GM18909 (cell line): ENCODE data around the gene ADORA3.
A peak's percentile ranks its signal among the peaks of the same experiment; 100 is the strongest.

Experiments
- ATAC-seq: cut with Tn5 transposase; IDR thresholded peaks from one replicate; pipeline ENCODE4 v1.9.1; 2021; ENCODE audit warnings: mild to moderate bottlenecking; ENCODE audit not compliant: unreplicated experiment, poor library complexity

The ADORA3 gene

DNA sequence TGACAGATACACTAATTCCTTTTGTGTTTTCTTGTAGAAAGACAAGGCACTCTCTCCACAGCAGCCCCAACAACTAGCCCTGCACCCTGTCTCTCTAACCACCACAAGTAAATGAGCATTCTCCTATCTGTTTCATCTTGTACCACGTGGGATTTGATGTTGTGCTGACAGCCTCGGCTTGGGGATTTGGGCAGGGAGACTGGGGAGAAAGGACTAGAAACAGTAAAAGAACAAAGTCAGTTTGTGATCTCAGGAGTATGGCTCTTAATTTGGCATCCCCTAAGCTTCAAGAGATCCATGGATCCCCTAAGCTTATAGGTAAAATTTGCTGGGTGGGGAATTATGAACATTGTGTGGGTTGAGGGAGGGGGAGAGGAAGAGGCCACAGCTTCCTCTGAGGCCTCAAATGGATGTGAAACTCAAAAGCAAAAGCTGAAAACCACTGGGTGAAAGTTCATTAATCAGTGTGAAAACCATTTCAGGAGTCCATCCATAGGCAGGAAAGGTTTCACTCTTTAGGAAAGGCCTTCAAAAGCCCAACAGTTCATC lies 26.6 kb downstream of the ADORA3 start:
- ATAC-seq: peak; percentile 72

DNA sequence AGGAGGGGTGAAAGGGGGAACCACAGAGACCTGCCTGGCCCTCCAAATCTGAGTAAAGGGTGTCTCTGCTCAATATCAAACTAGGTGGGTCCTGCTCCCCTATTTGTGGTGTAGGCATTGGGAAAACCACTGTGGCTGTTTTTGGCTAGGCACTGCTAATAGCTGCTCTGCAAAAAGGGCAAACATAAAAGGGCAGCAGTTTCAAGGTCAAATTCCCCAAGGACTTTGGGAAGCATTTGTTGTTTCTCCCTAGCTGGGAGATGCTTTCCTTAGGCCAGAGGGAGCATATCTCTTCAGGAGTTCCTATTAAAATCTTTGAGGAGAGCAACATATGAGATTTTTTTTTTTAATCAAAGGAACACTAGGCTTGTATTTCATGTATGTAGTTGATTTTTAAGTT lies 27.2 kb downstream of the ADORA3 start:
- no peak for ATAC-seq

DNA sequence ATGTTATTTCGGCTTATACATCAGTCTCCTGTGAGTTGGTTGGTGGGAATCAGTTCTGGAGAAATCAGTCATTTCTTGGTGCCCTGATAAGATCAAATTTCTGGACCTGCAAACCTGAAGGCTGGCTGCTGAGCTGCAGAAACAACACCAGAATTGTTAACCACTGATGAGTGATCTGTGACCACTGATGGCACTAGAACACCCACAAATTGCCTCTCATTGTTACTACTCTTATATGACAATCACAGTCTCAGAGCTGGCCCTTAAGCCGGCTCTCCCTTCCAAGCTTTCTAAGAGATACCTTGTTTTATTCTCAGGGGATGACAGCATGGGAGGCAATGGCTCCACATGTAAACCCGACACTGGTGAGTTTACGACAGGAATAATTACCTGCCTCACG lies 27.7 kb downstream of the ADORA3 start:
- peak; percentile 53 for ATAC-seq

DNA sequence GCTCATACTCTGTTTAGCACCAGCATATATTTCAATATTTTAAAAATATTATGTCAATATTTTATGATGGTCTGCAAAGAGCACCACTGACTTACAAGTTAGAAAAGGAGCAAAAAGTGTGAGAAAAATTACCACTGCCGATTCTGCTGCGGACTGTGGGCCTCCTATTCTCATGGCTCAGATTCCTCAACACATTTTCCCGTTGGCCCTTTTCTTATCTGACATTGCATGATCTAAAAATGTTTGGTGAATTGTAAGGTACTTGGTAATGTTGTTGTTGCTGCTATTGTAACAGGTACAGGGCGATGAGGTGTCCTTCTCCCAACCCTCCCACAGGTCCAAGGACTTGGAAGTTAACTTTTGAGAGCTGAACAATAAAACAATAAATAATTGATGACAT lies 28.9 kb downstream of the ADORA3 start:
- ATAC-seq: no peak

DNA sequence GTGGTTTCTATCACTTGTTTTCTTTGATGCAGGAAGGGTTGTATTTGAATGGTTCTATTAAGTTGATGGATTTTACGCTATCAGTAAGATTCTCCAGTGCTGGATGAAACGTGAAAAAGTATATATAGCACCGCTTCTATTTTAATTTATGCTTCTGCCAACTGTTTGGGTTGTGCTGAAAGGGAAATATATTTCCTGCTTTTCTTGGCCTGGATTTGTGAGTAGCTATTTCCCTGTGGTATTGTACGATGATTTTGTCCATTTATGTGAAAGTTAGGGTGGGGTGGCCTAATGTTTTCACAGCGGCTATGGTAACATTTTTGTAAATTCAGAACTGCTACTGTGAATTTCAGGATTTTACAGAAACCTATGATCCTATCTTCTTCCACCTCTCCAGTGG lies 29.3 kb downstream of the ADORA3 start:
- ATAC-seq: no peak

DNA sequence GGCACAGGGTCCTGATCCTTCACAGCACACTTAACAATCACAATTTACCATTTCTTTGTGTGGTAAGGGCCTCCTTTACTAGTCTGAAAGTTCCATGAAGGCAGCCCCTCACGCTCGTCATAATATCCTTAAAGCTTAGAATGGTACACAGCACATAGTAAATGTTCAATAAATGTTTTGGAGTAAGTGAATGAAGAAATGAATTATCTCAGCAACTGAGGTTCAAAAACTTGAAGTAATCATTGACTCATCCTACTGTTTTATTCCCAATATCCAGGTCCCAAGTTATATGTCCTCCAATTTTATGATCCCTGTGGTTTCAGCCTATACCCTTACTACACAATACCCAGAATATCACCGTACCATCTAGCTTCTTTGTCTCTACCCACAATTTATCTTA lies 31.9 kb downstream of the ADORA3 start:
- ATAC-seq: no peak

DNA sequence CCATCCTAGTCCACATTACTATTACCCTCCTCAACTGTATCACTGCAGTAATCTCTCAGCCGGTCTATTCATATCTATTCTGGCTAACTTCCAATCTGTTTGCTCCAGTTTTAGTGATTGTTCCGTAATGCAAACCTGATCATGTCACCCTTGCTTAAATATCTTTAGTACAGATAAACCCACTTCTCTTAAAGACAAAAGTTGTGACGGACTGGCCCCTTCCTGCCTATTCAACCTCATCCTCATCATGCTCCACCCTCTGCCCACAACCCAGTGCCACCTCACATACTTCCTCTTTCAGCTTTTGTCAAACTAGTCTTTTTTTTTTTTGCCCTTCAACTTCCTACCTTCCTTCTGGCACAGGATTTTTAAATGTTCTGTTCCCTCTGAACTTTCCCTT lies 32.4 kb downstream of the ADORA3 start:
- ATAC-seq: peak; percentile 59

DNA sequence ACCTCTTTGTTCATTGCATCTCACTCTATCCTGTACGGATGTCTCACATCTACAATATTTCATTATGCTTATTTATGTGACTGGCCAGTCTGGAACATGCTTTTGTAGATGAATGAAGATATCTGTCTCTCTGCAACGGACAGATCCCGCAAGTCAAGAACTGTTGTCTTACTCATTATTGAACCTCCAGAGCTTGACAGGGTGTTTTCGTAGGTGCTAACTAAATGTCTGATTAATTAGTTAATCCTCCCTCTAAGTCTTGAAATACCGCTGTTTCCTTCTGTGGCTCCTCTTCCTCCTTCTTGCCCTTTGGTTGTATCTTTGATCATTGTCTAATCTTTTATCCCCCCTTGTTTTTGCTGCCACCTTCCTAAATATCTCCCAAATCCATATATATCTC lies 32.8 kb downstream of the ADORA3 start:
- ATAC-seq: no peak

DNA sequence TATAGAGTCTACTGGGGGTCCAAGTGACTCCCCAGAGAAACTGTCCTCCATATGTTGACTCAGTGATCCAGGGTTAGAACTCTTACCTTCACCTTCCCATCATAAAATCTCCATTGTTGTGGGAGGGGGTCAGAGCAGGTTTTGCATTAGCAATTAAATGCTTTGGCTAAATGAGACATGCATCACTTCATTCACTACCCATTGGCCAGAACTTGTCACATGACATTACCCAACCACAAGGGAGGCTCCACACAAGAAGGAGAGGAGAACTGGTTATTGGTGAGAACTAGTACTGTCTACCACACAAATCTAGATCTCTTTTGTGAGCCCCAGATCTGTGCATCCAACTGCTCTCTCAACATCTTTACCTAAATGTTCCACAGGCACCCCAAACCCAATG lies 33.9 kb downstream of the ADORA3 start:
- ATAC-seq: no peak

DNA sequence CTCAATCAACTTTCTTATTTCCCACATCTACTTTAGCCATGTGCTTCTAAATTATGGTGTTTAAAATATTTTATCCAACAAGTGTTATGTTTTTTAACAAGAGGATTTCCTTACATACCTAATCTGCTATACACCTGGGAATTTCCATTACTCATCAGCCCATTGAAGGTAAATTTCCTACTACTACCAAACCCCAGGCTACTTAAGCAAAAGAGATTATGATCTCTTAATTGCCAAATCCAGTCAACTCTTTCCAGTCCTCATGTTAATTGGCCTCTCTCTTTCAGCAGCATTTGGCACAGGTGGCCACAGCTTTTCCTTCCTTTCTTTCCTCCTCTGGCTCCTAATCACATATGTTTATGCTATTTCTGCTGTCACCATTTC lies 34.7 kb downstream of the ADORA3 start:
- no peak for ATAC-seq

DNA sequence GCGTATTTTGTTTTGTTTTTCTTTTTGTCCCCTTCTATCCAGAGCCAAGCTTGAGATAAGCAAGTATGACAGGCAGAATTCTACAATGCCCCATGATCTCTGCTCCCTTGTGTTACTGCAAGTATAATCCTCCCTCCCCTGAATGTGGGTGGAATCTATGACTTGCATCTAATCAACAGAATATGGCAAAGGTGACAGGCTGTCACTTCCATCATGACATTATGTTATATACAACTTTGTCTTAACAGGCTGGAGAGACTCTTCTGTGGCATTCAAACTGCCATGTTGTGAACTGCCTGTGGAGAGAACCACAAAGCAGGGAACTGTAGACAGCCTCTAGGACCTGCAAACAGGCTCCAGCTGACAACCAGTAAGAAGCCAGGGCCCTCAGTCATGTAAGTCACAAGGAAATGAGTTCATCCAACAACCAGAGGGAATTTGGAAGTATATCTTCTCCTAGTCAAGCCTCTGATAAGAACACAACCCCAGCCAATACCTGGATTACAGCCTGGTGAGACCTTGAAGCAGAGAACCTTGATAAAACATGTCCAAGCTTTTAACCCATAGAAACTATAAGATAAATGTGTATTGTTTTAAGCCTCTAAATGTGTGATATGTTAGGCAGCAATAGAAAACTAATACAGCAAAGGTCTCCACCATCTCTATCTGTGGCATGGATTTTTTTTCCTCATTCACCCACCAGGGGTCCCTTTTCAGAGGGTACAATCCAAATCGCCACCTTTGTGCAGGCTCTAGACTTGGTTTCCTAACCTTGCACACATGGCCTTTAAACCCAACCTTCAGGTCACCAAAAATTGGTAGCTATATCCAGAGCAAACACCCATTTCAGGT lies 35.3 kb downstream of the ADORA3 start:
- no peak for ATAC-seq

DNA sequence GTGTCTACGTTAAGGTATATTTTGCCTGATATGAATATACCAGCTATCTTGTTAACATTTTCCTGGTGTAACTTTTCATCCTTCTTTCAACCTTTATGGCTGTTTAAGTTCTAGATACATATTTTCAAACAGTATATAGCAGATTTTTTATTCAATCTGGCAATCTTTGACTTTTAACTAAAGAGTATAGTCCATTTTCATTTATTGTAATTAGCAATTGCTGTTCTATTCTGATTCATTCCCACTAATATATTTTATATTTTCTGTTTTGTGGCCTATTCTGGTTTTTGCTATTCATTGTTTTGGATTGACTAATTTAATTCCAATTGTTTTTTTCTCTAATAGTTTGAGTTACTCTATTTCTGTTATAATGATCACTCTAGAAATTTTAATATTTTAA lies 37.0 kb downstream of the ADORA3 start:
- no peak for ATAC-seq

DNA sequence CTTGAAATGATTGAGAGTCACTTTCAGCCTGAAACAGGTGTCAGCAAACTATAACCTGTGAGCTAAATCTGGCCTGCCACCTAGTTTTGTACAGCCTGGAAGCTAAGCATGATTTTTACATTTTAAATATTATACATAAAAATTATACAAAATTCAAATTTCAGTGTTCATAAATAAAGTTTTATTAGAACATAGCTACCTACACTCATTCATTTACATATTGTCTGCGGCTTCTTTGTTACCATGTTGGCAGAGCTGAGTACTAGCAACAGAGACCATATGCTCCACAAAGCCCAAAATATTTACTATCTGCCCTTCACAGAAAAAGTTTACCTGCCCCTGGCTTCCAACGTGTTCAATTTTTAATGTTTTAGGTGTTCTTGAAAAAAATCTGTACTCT lies 37.7 kb downstream of the ADORA3 start:
- ATAC-seq: no peak

DNA sequence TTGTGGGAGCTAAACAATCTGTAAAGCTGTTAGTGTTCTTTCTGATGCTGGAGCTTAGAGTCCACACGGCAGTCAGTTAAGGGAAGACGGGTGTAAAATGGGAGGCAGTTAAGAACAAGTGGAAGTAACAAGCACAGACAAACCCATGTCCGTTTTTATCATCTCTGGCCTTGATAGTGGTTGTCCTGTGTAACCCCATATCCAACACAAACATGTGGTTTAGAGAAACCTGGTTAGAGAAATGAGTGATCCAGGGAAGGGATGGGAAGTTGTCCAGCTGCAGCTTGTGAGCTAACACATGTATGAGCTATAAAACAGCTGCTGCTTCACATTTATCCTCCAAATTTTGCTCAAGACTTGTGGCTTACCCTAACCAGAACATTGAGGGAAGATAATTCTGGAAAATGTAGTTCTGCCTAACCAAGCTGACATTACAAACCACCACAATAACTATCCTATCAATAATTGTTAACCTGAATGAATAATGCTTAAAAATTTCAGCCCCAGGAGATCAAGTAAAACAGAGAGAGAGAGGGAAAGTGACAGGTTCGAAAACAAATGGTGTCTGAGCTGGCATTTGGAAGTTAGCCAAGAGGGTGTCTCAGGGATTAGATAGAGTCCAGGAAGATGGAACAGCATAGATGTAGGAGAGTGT lies 40.3 kb downstream of the ADORA3 start:
- ATAC-seq: no peak

DNA sequence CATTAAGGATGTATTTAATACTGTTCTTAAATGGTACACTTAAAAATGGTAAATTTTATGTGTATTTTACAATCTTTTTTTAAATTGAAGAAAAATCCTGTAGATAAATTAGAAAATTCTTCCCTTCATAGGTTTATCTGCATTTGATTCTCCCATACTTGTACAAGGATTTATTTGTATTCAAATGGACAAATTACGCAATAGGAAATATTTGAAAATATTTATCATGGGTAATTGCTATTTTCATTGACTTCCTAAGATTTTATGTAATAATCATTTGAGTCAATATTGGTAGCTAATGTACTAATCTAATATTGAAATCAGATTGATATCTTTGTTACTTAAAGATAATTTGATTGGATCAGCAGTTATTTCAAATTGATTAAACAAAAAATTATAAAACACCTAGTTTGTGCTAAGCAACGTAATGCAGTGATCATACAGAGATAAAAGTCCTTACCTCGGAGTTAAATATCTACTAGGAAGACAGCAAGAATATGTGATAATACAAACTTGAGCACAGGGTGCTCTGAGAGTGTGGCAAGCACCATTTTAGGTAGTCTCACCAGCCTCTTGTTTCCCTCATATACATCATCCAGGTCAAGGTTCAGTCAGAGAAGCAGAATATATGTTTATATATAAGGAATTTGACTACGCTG lies 40.9 kb downstream of the ADORA3 start:
- no peak for ATAC-seq

DNA sequence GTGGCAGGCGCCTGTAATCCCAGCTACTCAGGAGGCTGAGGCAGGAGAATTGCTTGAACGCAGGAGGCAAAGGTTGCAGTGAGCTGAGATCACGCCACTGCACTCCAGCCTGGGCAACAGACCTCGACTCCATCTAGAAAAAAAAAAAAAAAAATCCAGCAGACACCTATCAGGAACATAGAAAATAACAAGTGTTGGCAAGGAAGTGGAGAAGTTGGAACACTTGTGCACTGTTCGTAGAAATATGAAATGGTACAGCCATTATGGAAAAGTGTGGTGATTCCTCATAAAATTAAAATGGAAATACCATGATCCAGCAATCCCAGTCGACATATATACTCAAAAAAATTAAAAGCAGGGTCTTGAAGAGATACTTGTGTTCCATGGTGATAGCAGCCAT lies 41.7 kb downstream of the ADORA3 start:
- no peak for ATAC-seq

DNA sequence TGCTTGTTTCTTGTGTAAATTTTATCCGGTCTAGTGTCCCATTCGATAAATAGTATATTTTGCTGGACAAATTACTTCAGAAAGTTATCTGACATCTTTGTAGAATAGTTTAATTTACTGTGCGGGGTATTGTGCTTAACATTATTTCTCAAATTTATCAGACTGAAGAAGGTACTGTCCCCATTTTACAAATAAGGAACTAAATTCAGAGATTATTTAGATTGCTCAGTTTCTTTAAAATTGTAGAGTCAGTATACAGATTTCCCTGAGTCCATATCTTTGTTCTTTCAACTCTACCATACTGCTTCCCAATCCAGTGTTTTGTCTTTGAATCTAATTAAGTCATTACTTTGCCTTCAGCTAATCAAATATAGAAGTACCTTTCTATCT lies 47.8 kb downstream of the ADORA3 start:
- no peak for ATAC-seq

DNA sequence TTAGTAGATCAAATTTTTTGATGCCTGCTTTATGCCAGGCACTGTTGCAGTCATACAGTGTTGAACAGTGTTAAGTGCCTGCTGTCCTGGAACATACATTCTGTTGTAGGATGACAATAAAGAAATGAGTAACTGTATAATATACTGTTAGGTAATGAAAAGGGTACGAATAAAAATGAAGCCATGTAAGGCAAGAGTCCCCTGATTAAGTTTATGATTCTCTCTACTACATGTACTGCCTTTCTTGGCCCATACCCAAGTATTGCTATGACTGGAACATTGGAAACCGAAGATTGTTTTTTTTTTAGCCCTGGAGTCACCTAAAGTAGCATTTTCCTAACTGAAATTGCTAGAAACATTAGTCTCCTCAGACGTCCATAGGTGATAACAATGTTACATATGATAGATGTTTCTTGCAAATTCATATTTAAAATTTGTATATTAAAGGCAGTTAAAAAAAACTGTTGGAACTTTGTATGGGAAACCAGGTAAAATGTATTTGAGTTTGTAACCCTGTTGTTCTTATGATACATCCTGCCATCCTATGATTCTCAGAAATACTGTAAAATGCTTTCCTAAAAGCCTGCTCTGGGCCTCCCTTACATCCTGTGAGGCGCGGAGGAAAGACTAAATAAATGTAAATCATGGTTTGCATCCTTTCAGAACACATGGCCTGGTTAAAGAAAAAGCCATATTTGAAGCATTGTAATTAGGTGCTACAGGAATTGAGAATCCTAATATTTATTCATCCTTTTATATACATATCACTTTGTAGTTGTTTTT lies 48.4 kb downstream of the ADORA3 start:
- no peak for ATAC-seq

DNA sequence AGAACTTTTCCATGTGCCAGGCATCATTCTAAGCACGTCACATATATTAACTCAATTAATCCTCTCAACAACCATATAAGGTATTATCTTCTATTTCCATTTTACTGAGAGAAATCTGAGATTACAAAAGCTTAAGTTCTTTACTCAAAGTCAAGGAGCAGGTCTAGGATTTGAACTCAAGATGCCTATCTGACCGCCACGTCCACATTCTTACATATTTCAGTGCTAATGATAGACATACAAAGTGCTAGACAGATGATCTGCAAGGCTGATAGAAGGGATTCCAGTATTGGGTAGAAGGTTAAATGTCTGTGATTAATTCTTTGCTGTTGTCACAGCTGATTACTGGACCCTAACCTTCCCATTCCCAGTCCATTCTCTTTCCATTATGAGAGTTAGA lies 49.7 kb downstream of the ADORA3 start:
- no peak for ATAC-seq

DNA sequence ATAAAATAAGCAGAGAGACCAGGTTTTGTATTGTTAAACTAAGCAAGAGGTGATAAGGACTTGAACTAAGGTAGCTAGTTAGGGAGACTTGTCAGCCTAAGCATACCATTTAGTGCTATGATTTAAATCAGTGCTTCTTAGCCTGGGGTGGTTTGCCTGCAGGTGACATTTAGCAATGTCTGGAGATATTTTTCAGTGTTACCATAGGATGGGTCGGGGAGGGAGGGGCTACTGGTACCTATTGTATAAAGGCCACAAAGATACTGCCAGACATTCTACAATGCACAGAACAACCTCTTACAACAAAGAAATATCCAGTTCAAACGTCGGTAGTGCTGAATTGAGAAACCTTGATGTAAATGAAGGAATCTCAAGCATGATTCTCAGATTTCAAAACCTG lies 50.9 kb downstream of the ADORA3 start:
- no peak for ATAC-seq

DNA sequence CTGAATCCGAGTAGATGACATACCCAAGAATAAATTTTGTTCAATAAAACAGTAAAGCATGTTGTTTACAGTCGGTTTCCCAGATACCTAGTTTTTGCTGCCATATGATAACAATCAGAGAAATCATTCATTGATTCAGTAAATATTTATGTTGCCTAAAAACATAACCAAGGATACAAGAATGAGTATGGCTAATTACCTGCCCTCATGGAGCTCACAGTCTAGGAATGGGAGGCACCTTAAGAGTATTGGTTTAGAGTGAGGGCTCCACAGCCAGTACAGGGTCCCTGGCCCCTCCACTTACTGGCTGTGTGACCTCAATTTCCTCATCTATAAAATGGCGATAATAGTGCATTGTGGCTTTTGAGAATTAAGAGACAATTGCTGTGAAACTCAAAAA lies 53.2 kb downstream of the ADORA3 start:
- no peak for ATAC-seq
